DMS153 treated with DMSO at 0.1 percent for 48 hours (cell line): Measurements from ENCODE around the gene ACSL3.
"Not testable (repeated sequence)": the region's sequence is repeated elsewhere in the genome, so short reads cannot be mapped to it uniquely, and the experiment has no call there.

Experiments used
- DNase-seq: peaks from one replicate; lab custom pipeline; 2025; ENCODE audit not compliant: unreplicated experiment; lab: John Stamatoyannopoulos, UW

Gene ACSL3

GRCh38 chr2:222860740-222861410 lies at the start of gene ACSL3:
Gene ACSL3, plus strand, starts transcription at chr2:222861036. Its CDS starts 47,737 bp downstream, at chr2:222908773.
- DNase-seq: peak; percentile 89

- no peak for DNase-seq
These were observed 49.0 kb upstream of the ACSL3 start for GRCh38 chr2:222811828-222812227.

GRCh38 chr2:222813177-222813843 lies 47.5 kb upstream of the ACSL3 start:
- DNase-seq: no peak

- no peak for DNase-seq
These were observed 41.0 kb upstream of the ACSL3 start for GRCh38 chr2:222819722-222820333.

- no peak for DNase-seq
These were observed 37.5 kb upstream of the ACSL3 start for GRCh38 chr2:222823183-222823930.

GRCh38 chr2:222825031-222825430 lies 35.8 kb upstream of the ACSL3 start:
- no peak for DNase-seq

GRCh38 chr2:222827417-222827816 lies 33.4 kb upstream of the ACSL3 start:
- DNase-seq: no peak

GRCh38 chr2:222828572-222828971 lies 32.3 kb upstream of the ACSL3 start:
- no peak for DNase-seq

- no peak for DNase-seq
These were observed 30.7 kb upstream of the ACSL3 start for GRCh38 chr2:222830164-222830563.

GRCh38 chr2:222833410-222833809 lies 27.4 kb upstream of the ACSL3 start:
- DNase-seq: no peak

- no peak for DNase-seq
These were observed 25.6 kb upstream of the ACSL3 start for GRCh38 chr2:222835143-222835822.

- no peak for DNase-seq
These were observed 25.0 kb upstream of the ACSL3 start for GRCh38 chr2:222835823-222836151.

GRCh38 chr2:222837643-222838056 lies 23.2 kb upstream of the ACSL3 start:
- DNase-seq: no peak

GRCh38 chr2:222840060-222840802 lies 20.6 kb upstream of the ACSL3 start:
- no peak for DNase-seq

GRCh38 chr2:222842491-222843174 lies 18.2 kb upstream of the ACSL3 start:
- peak; percentile 54 for DNase-seq

GRCh38 chr2:222844323-222844722 lies 16.5 kb upstream of the ACSL3 start:
- DNase-seq: no peak

GRCh38 chr2:222845314-222845713 lies 15.5 kb upstream of the ACSL3 start:
- not testable (repeated sequence) for DNase-seq

- no peak for DNase-seq
These were observed 14.8 kb upstream of the ACSL3 start for GRCh38 chr2:222846003-222846402.

- not testable (repeated sequence) for DNase-seq
These were observed 12.8 kb upstream of the ACSL3 start for GRCh38 chr2:222848031-222848430.

GRCh38 chr2:222848862-222849261 lies 12.0 kb upstream of the ACSL3 start:
- no peak for DNase-seq
